Astrocyte (in vitro differentiated cells and primary cell): Measurements from ENCODE around the gene SAMD9. TPM values are rescaled to one million over a fixed set of nuclear protein-coding genes. Genes with fewer than 3 reads are reported as not detected.
A peak's percentile ranks its signal among the peaks of the same experiment; 100 is the strongest.

Experiments
- DNase-seq: peaks from one replicate; pipeline ENCODE4 v3.0.0-alpha.2; 2010; ENCODE audit warnings: low read depth
- FAIRE-seq: peaks from 2 replicates; lab custom pipeline; 2011; peaks lifted over from hg19 to GRCh38; lab: Jason Lieb, UNC
- H2AFZ ChIP-seq: 2 replicates; pipeline ENCODE4 v1.6.0; 2012; ENCODE audit warnings: low read depth, low read length, inconsistent platforms
- H3K27ac ChIP-seq: 2 replicates; pipeline ENCODE4 v1.5.1; 2011; ENCODE audit warnings: low read depth, low read length, inconsistent platforms
- H3K27me3 ChIP-seq: 2 replicates; pipeline ENCODE4 v1.6.0; 2011; ENCODE audit warnings: low read length, inconsistent platforms; ENCODE audit not compliant: insufficient read depth
- H3K36me3 ChIP-seq: 2 replicates; pipeline ENCODE4 v1.5.1; 2011; ENCODE audit warnings: low read length, inconsistent platforms; ENCODE audit not compliant: insufficient read depth
- H3K4me1 ChIP-seq: 2 replicates; pipeline ENCODE4 v1.5.1; 2011; ENCODE audit warnings: low read length, inconsistent platforms; ENCODE audit not compliant: insufficient read depth
- H3K4me2 ChIP-seq: 2 replicates; pipeline ENCODE4 v1.6.0; 2012; ENCODE audit warnings: low read length, inconsistent platforms
- H3K4me3 ChIP-seq: 2 replicates; pipeline ENCODE4 v1.5.1; 2011; ENCODE audit warnings: low read depth, mild to moderate bottlenecking, low read length, inconsistent platforms; ENCODE audit not compliant: insufficient read depth
- H3K79me2 ChIP-seq: 2 replicates; pipeline ENCODE4 v1.6.0; 2012; ENCODE audit warnings: mild to moderate bottlenecking, low read length, inconsistent platforms; ENCODE audit not compliant: insufficient read depth
- H3K9ac ChIP-seq: 2 replicates; pipeline ENCODE4 v1.6.0; 2012; ENCODE audit warnings: mild to moderate bottlenecking, low read length, inconsistent platforms
- H3K9me3 ChIP-seq: 2 replicates; pipeline ENCODE4 v1.5.1; 2012; ENCODE audit warnings: low read depth, mild to moderate bottlenecking, low read length, inconsistent platforms; ENCODE audit not compliant: insufficient read depth
- H4K20me1 ChIP-seq: 2 replicates; pipeline ENCODE4 v1.6.0; 2012; ENCODE audit warnings: low read length, inconsistent platforms; ENCODE audit not compliant: insufficient read depth
- H3K27ac Mint-ChIP-seq: one replicate; pipeline ENCODE4 v1.8.0; 2021; ENCODE audit warnings: mild to moderate bottlenecking, mixed read lengths; ENCODE audit not compliant: unreplicated experiment
- H3K27me3 Mint-ChIP-seq: one replicate; pipeline ENCODE4 v1.8.0; 2021; ENCODE audit warnings: low read depth, mixed read lengths; ENCODE audit not compliant: unreplicated experiment
- H3K36me3 Mint-ChIP-seq: one replicate; pipeline ENCODE4 v1.8.0; 2021; ENCODE audit warnings: low read depth, mixed read lengths; ENCODE audit not compliant: unreplicated experiment
- H3K4me1 Mint-ChIP-seq: one replicate; pipeline ENCODE4 v1.8.0; 2021; ENCODE audit warnings: low read depth, mixed read lengths; ENCODE audit not compliant: unreplicated experiment
- H3K4me3 Mint-ChIP-seq: one replicate; pipeline ENCODE4 v1.8.0; 2021; ENCODE audit warnings: mild to moderate bottlenecking, moderate library complexity, mixed read lengths; ENCODE audit not compliant: unreplicated experiment
- H3K9me3 Mint-ChIP-seq: one replicate; pipeline ENCODE4 v1.8.0; 2021; ENCODE audit warnings: mild to moderate bottlenecking, mixed read lengths; ENCODE audit not compliant: unreplicated experiment
- EZH2 ChIP-seq: IDR thresholded peaks from 2 replicates; pipeline ENCODE4 v1.6.1; 2012; ENCODE audit warnings: mild to moderate bottlenecking, low read length, inconsistent platforms; ENCODE audit not compliant: insufficient read depth
- total RNA-seq: library from RNA; stranded (reverse); gene quantifications from 2 replicates; pipeline ENCODE4 v1.2.1, GENCODE V29; 2021
- TF ChIP-seq, protein P1 (sequence below): IDR thresholded peaks from 2 replicates; pipeline ENCODE4 v1.5.1; 2011; ENCODE audit warnings: low read depth, mild to moderate bottlenecking, inconsistent platforms, low read length, moderate library complexity; ENCODE audit not compliant: insufficient read depth

Gene SAMD9
- total RNA-seq, 1 donor from 2014 or later, result 64.4 TPM

DNA sequence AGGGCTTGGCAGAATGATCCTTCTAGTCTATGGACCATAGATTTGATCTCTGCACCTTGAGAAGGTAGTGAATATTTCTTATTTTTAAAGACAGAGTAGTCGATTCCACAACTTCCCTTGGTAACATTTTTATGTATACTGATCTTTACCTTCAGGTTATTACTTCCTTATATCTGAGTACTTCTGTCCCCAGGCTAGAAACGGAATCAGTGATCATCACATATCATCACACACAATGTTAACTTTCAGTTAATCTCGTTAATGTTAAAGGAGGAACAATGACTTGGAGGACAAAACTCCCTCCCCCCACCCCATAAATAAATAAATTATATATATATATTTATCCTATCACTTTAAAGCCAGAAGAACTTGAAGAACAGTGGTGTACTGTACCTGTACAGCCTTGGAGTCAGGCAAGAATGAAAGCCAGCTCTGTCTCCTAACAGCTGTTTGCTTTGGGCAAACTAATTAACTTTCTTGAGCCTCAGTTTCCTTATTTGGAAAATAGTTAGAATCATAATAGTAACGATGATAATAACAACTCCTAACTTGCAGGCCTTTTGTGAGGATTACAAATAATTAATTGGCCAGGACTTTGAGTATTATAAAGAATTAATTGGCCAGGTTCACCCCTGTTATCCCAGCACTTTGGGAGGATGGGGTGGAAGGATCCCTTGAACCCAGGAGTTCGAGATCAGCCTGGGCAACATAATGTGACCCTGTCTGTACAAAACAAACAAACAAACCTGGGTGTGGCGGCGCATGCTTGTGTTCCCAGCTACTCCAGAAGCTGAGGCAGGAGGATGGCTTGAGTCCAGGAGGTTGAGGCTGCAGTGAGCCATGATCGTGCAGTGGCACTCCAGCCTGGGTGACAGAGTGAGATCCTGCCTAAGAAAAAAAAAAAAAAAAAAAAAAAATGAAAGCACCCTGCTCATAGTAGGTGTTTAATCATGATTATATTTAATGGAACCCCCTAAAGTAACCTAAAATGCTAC is 63.5 kb downstream of the SAMD9 start:
- no peaks in the 10 kb centered on the region for H3K4me1 ChIP-seq
- no peaks in the 10 kb centered on the region for H3K36me3 ChIP-seq
- TF ChIP-seq, protein P1, sequence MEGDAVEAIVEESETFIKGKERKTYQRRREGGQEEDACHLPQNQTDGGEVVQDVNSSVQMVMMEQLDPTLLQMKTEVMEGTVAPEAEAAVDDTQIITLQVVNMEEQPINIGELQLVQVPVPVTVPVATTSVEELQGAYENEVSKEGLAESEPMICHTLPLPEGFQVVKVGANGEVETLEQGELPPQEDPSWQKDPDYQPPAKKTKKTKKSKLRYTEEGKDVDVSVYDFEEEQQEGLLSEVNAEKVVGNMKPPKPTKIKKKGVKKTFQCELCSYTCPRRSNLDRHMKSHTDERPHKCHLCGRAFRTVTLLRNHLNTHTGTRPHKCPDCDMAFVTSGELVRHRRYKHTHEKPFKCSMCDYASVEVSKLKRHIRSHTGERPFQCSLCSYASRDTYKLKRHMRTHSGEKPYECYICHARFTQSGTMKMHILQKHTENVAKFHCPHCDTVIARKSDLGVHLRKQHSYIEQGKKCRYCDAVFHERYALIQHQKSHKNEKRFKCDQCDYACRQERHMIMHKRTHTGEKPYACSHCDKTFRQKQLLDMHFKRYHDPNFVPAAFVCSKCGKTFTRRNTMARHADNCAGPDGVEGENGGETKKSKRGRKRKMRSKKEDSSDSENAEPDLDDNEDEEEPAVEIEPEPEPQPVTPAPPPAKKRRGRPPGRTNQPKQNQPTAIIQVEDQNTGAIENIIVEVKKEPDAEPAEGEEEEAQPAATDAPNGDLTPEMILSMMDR, result no peak
- TF ChIP-seq EZH2, result no peak
- Mint-ChIP-seq H3K4me1 (no peaks in the 10 kb centered on the region), H3K9me3 (no peaks in the 10 kb centered on the region), H3K36me3 (no peaks in the 10 kb centered on the region), H3K27ac (no peak overlapping the region), H3K4me3 (no peak overlapping the region), H3K27me3 (no peaks in the 10 kb centered on the region)
- H3K4me3 ChIP-seq, result no peak overlapping the region
- DNase-seq (no peak), FAIRE-seq (no peak)
- H3K27ac ChIP-seq, result no peak overlapping the region
- no peaks in the 10 kb centered on the region for H3K27me3 ChIP-seq
- H4K20me1 ChIP-seq, result no peaks in the 10 kb centered on the region
- H3K9me3 ChIP-seq, result no peaks in the 10 kb centered on the region
- H2AFZ ChIP-seq, result peak overlapping the region; percentile 21
- H3K79me2 ChIP-seq, result no peaks in the 10 kb centered on the region
- H3K4me2 ChIP-seq, result no peak overlapping the region
- no peak overlapping the region for H3K9ac ChIP-seq

DNA sequence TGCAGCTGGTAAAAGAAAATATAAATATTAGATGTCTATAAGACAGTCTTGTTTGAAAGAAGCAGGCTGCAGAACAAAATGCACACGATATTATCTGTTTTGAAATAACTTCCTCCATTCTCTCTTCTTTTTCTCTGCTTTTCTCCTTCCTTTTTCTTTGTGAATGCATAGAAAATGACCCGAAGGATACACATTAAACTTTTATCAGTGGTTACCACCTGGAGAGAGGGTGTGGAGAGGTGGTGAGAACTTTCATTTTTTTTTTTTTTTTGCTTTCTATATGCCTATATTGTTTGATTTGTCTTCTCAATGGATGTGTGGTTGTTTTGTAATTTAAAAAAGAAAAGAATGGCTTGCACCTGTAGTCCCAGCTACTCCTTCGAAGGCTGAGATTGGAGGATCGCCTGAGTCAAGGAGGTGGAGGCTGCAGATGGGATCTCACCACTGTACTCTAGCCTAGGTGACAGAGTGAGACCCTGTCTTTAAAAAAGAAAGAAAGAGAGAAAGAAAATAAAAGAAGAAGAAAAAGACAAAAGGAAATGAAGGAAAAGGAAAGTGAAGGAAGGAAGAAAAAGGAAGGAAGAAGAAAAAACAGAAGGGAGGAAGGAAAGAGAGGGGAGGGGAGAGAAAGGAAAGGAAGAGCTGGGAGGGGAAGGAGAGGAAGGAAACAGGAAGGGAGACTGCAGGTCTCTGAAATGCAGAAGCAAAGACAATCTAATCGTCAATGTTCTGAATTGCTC is 64.4 kb downstream of the SAMD9 start:
- no peak overlapping the region for H3K4me3 ChIP-seq
- no peaks in the 10 kb centered on the region for H3K27me3 Mint-ChIP-seq
- no peak overlapping the region for H3K4me2 ChIP-seq
- H3K4me3 Mint-ChIP-seq, result no peak overlapping the region
- no peak overlapping the region for H3K27ac Mint-ChIP-seq
- no peaks in the 10 kb centered on the region for H3K9me3 ChIP-seq
- H3K9ac ChIP-seq, result no peak overlapping the region
- no peaks in the 10 kb centered on the region for H3K36me3 Mint-ChIP-seq
- peak overlapping the region; percentile 21 for H2AFZ ChIP-seq
- no peak for DNase-seq
- no peaks in the 10 kb centered on the region for H3K9me3 Mint-ChIP-seq
- H3K27ac ChIP-seq, result no peak overlapping the region
- H3K79me2 ChIP-seq, result no peaks in the 10 kb centered on the region
- TF ChIP-seq, protein P1, result no peak
- TF ChIP-seq EZH2, result no peak
- no peaks in the 10 kb centered on the region for H3K36me3 ChIP-seq
- H3K4me1 ChIP-seq, result no peaks in the 10 kb centered on the region
- H3K27me3 ChIP-seq, result no peaks in the 10 kb centered on the region
- H4K20me1 ChIP-seq, result no peaks in the 10 kb centered on the region
- H3K4me1 Mint-ChIP-seq, result no peaks in the 10 kb centered on the region
- no peak for FAIRE-seq
